ENCODE results near the gene RAB25.
"Not testable (repeated sequence)": the region's sequence is repeated elsewhere in the genome, so short reads cannot be mapped to it uniquely, and the experiment has no call there.

Gene RAB25

GRCh38 chr1:156060937-156061636 is at the start of gene RAB25:
Gene RAB25, plus strand, starts transcription at chr1:156061160. Its CDS starts 241 bp downstream, at chr1:156061401.
- DNase-seq = no peak

GRCh38 chr1:156012051-156012817 is 48.7 kb upstream of the RAB25 start:
- no peak for DNase-seq

GRCh38 chr1:156014829-156015228 is 46.1 kb upstream of the RAB25 start:
- DNase-seq = no peak

GRCh38 chr1:156019946-156020292 is 41.0 kb upstream of the RAB25 start:
- DNase-seq = no peak

GRCh38 chr1:156020293-156021092 is 40.5 kb upstream of the RAB25 start, which contains the start of gene SSR2:
Gene SSR2, minus strand, starts transcription at chr1:156020951. Its CDS starts 784 bp downstream, at chr1:156020167.
- peak; percentile 94 for DNase-seq

- no peak for DNase-seq
Observed at GRCh38 chr1:156021093-156021428, 39.9 kb upstream of the RAB25 start.

- DNase-seq = no peak
Observed at GRCh38 chr1:156021954-156022353, 39.0 kb upstream of the RAB25 start.

GRCh38 chr1:156024801-156025200 is 36.2 kb upstream of the RAB25 start:
- DNase-seq = no peak

GRCh38 chr1:156025876-156026275 is 35.1 kb upstream of the RAB25 start:
- peak; percentile 41 for DNase-seq

GRCh38 chr1:156026588-156026987 is 34.4 kb upstream of the RAB25 start:
- DNase-seq = no peak

GRCh38 chr1:156033011-156033410 is 27.9 kb upstream of the RAB25 start:
- no peak for DNase-seq

GRCh38 chr1:156034991-156035390 is 26.0 kb upstream of the RAB25 start:
- DNase-seq = not testable (repeated sequence)

- no peak for DNase-seq
Observed at GRCh38 chr1:156042828-156043227, 18.1 kb upstream of the RAB25 start.

GRCh38 chr1:156045076-156045475 is 15.9 kb upstream of the RAB25 start:
- no peak for DNase-seq

GRCh38 chr1:156048663-156049258 is 12.2 kb upstream of the RAB25 start:
- no peak for DNase-seq

GRCh38 chr1:156050376-156050775 is 10.6 kb upstream of the RAB25 start:
- peak; percentile 73 for DNase-seq

GRCh38 chr1:156051011-156051725 is 9.8 kb upstream of the RAB25 start:
- DNase-seq = no peak

GRCh38 chr1:156052862-156053767 is 7.8 kb upstream of the RAB25 start:
- DNase-seq = peak; percentile 83

- DNase-seq = peak; percentile 95
Observed at GRCh38 chr1:156053768-156054499, 7.0 kb upstream of the RAB25 start, which contains the start of gene UBQLN4. Gene UBQLN4, minus strand, starts transcription at chr1:156053798. Its CDS starts 97 bp downstream, at chr1:156053701.

- peak; percentile 99 for DNase-seq
Observed at GRCh38 chr1:156054500-156055280, 6.3 kb upstream of the RAB25 start, which contains the start of gene LAMTOR2. Gene LAMTOR2, plus strand, starts transcription at chr1:156054782. Its CDS starts 108 bp downstream, at chr1:156054890.
